Activated T-cell treated with anti-CD3 and anti-CD28 coated beads for 48 hours (primary cell): ENCODE measurements around the gene LCOR.
"Not testable (repeated sequence)": the region's sequence is repeated elsewhere in the genome, so short reads cannot be mapped to it uniquely, and the experiment has no call there.

Experiments used
- DNase-seq: peaks from one replicate; pipeline ENCODE4 v3.0.0-alpha.2; 2020; ENCODE audit warnings: low read depth

LCOR gene

GRCh38 chr10:96840841-96841518 is 8.9 kb downstream of the LCOR start:
- no peak for DNase-seq

- no peak for DNase-seq
These were observed 11.0 kb downstream of the LCOR start for GRCh38 chr10:96842896-96843723.

GRCh38 chr10:96843823-96844222 is 11.7 kb downstream of the LCOR start:
- DNase-seq = no peak

GRCh38 chr10:96846395-96846794 is 14.3 kb downstream of the LCOR start:
- no peak for DNase-seq

GRCh38 chr10:96846926-96847325 is 14.8 kb downstream of the LCOR start:
- no peak for DNase-seq

- DNase-seq = not testable (repeated sequence)
These were observed 15.3 kb downstream of the LCOR start for GRCh38 chr10:96847356-96847755.

GRCh38 chr10:96850113-96850512 is 18.0 kb downstream of the LCOR start:
- DNase-seq = no peak

GRCh38 chr10:96850825-96851224 is 18.7 kb downstream of the LCOR start:
- DNase-seq = no peak

- no peak for DNase-seq
These were observed 19.2 kb downstream of the LCOR start for GRCh38 chr10:96851281-96851680.

GRCh38 chr10:96856317-96856716 is 24.2 kb downstream of the LCOR start:
- DNase-seq = no peak

GRCh38 chr10:96857301-96858012 is 25.4 kb downstream of the LCOR start:
- no peak for DNase-seq

- no peak for DNase-seq
These were observed 26.1 kb downstream of the LCOR start for GRCh38 chr10:96858038-96858705.

- no peak for DNase-seq
These were observed 26.6 kb downstream of the LCOR start for GRCh38 chr10:96858706-96859050.

- no peak for DNase-seq
These were observed 28.7 kb downstream of the LCOR start for GRCh38 chr10:96860631-96861277.

- DNase-seq = no peak
These were observed 31.9 kb downstream of the LCOR start for GRCh38 chr10:96863922-96864543.

GRCh38 chr10:96873086-96873485 is 41.0 kb downstream of the LCOR start:
- DNase-seq = no peak

GRCh38 chr10:96873756-96874467 is 41.8 kb downstream of the LCOR start:
- no peak for DNase-seq

GRCh38 chr10:96878057-96878456 is 46.0 kb downstream of the LCOR start:
- DNase-seq = no peak

- DNase-seq = no peak
These were observed 48.5 kb downstream of the LCOR start for GRCh38 chr10:96880575-96880974.

- no peak for DNase-seq
These were observed 57.5 kb downstream of the LCOR start for GRCh38 chr10:96889415-96890171.
